HFFc6 (cell line): ENCODE results near the gene NDUFV2. TPM values are rescaled to one million over a fixed set of nuclear protein-coding genes. Genes with fewer than 3 reads are reported as not detected.

Experiments used
- DNase-seq: peaks from one replicate; pipeline ENCODE4 v3.0.0-alpha.2; 2018
- H3K27ac Mint-ChIP-seq: 2 replicates; pipeline ENCODE4 v1.8.0; 2020; ENCODE audit warnings: mild to moderate bottlenecking, mixed read lengths
- H3K27me3 Mint-ChIP-seq: 2 replicates; pipeline ENCODE4 v1.8.0; 2021; ENCODE audit warnings: mild to moderate bottlenecking, moderate library complexity, mixed read lengths; ENCODE audit not compliant: insufficient read depth
- H3K36me3 Mint-ChIP-seq: 2 replicates; pipeline ENCODE4 v1.8.0; 2021; ENCODE audit warnings: low read depth, mixed read lengths
- H3K4me1 Mint-ChIP-seq: 2 replicates; pipeline ENCODE4 v1.8.0; 2020; ENCODE audit warnings: low read depth, mixed read lengths
- H3K4me3 Mint-ChIP-seq: 2 replicates; pipeline ENCODE4 v1.8.0; 2020; ENCODE audit warnings: mild to moderate bottlenecking, moderate library complexity, mixed read lengths
- H3K9me3 Mint-ChIP-seq: 2 replicates; pipeline ENCODE4 v1.8.0; 2020; ENCODE audit warnings: mild to moderate bottlenecking, mixed read lengths
- total RNA-seq, 6 experiments: library from RNA; stranded (reverse); fragmentation: NEBNext Ultra II Directional; extraction: Animal tissue kit (Norgen Biotek cat#: 25700); gene quantifications; 2 replicates in 1 of 6; 3 replicates in 5 of 6; pipeline ENCODE4 v1.2.3, GENCODE V29; 2021
- TF ChIP-seq, protein P1 (sequence below): fragments of 200-600 bp; sonication (generic); IDR thresholded peaks from 2 replicates; pipeline ENCODE4 v1.5.0; 2021; ENCODE audit warnings: antibody characterized with exemption, mild to moderate bottlenecking

Gene NDUFV2
- total RNA-seq, 6 experiments from 2014 or later = 157 to 198 (median 184) TPM

DNA sequence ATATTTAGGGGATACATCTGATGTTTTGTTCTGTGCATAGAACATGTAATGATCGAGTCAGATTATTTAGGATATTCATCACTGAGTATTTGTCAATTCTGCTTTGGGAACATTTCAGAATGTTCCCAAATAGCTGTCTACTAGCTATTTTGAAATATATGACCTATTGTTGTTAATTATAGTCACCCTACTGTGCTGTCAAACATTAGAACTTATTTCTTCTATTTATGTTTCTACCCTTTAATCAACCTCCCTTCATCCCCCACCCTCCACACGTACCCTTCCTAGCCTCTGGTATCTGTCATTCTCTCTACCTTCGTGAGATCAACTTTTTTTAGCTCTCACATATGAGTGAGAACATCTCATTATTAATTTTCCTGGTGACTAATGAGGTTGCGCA lies 75.0 kb downstream of the NDUFV2 start:
- Mint-ChIP-seq H3K4me1 (peaks cover 48% of the 10 kb centered on the region), H3K9me3 (no peaks in the 10 kb centered on the region)
- DNase-seq = no peak

DNA sequence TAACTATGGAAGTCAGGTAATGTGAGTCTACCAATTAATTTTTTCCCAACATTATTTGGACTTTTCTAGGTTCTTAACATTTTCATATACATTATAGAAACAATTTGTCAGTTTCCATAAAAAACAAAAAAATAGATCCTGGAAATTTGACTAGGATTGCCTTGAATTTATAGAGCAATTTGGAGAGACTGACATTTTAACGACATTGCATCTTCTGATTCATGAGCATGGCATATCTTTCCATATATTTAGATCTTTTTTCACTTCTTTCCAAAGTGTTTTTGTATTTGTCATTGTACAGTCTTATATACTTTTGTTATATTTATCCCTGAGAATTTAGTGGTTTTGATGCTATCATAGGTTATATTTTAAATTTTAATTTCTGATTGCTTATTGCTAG lies 76.1 kb downstream of the NDUFV2 start:
- Mint-ChIP-seq H3K27ac (no peak overlapping the region), H3K9me3 (no peaks in the 10 kb centered on the region), H3K4me3 (no peak overlapping the region), H3K27me3 (no peaks in the 10 kb centered on the region; the same call in 1 of the 2 replicates), H3K36me3 (peaks cover 10% of the 10 kb centered on the region), H3K4me1 (peaks cover 54% of the 10 kb centered on the region)
- TF ChIP-seq, protein P1, sequence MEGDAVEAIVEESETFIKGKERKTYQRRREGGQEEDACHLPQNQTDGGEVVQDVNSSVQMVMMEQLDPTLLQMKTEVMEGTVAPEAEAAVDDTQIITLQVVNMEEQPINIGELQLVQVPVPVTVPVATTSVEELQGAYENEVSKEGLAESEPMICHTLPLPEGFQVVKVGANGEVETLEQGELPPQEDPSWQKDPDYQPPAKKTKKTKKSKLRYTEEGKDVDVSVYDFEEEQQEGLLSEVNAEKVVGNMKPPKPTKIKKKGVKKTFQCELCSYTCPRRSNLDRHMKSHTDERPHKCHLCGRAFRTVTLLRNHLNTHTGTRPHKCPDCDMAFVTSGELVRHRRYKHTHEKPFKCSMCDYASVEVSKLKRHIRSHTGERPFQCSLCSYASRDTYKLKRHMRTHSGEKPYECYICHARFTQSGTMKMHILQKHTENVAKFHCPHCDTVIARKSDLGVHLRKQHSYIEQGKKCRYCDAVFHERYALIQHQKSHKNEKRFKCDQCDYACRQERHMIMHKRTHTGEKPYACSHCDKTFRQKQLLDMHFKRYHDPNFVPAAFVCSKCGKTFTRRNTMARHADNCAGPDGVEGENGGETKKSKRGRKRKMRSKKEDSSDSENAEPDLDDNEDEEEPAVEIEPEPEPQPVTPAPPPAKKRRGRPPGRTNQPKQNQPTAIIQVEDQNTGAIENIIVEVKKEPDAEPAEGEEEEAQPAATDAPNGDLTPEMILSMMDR = no peak
- no peak for DNase-seq

More for the DNA sequence above, 75.0 kb downstream of the NDUFV2 start:
- no peaks in the 10 kb centered on the region; the same call in 1 of the 2 replicates for H3K27me3 Mint-ChIP-seq
- no peak overlapping the region for H3K27ac Mint-ChIP-seq
- TF ChIP-seq, protein P1 = no peak
- no peak overlapping the region for H3K4me3 Mint-ChIP-seq
- no peaks in the 10 kb centered on the region for H3K36me3 Mint-ChIP-seq

DNA sequence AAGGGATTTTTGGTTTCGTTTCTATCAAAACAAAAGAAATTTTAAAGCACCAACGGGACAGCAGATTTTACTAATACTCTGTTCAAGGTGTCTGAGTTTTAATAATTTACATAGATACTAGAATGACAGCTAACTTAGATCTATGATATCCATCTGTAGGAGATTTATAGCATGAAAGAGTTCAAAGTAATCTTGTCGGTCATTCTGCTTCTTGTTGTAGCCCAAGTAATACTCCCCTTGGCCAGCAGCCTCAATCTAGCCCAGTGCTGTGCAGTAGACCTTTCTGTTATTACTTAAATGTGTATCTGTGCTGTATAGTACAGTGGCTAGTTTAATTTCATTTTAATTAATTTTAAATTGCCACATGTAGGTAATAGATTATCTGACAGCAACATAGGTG lies 78.8 kb downstream of the NDUFV2 start:
- TF ChIP-seq, protein P1 = no peak
- no peak overlapping the region for H3K27ac Mint-ChIP-seq
- H3K9me3 Mint-ChIP-seq = no peaks in the 10 kb centered on the region
- peaks cover 65% of the 10 kb centered on the region for H3K4me1 Mint-ChIP-seq
- peaks cover 22% of the 10 kb centered on the region for H3K36me3 Mint-ChIP-seq
- DNase-seq = no peak
- no peaks in the 10 kb centered on the region for H3K27me3 Mint-ChIP-seq
- peak overlapping the region; percentile 78 for H3K4me3 Mint-ChIP-seq

DNA sequence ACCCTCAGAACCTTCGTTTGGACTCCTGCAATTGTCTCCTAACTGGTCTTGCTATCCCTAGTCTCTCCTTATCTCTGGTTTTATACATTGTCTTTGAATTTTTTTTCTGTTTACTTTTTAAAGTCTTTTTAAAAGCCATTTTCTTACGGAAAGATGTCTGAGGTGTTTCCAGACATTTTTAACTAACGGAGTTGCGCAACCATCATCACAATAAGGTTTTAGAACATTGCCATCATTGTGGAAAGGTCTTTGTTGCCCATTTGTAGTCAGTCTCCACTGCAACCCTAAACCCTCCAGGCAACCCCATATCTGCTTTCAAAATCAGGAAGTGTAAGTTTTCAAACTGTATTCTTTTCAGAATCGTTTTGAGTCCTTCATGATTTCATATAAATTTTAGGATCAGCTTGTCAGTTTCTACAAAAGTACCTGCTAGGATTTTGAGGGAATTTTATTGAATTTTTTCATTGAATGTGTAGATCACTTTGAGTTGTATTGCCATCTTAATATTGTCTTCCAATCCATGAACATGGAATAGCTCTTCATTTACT lies 80.4 kb downstream of the NDUFV2 start:
- Mint-ChIP-seq H3K9me3 (no peaks in the 10 kb centered on the region), H3K27ac (no peak overlapping the region), H3K36me3 (peaks cover 22% of the 10 kb centered on the region), H3K4me3 (no peak overlapping the region), H3K4me1 (peaks cover 58% of the 10 kb centered on the region), H3K27me3 (no peaks in the 10 kb centered on the region)
- DNase-seq = no peak
- TF ChIP-seq, protein P1 = no peak

Other genes starting within 250 kb of the NDUFV2 start
- gene ANKRD12, start 34.1 kb downstream of the NDUFV2 start, total RNA-seq = 10 to 100 TPM; 26.5 to 31.3 (median 29.8) TPM
- gene TWSG1, start 232.1 kb downstream of the NDUFV2 start, total RNA-seq = 100 to 1,000 TPM; 119 to 153 (median 138) TPM